ENCODE measurements around the gene PLCH2.

Gene PLCH2

DNA sequence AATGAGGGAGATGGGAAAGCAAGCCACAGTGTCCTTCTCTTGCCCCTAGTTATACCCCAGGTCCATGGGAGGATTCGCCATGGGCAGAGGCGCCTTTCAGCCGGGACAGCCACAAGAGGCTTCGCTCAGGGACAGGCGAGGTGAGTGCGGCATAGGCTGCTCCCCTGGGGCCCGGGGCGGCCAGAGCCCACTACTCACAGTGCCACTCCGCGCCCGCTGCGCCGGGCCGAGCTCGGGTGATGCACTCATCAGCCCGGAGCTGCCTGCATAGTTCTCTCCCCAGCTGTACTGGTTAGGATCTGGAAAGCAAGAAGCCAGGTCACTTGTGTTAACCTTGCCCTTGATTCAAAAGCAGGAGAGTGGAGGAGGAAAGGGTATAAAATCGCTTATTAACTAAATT lies 41.9 kb downstream of the PLCH2 start:
- no peak for DNase-seq

- DNase-seq, result no peak
Observed at GRCh38 chr1:2518528-2518927, 42.4 kb downstream of the PLCH2 start.

DNA sequence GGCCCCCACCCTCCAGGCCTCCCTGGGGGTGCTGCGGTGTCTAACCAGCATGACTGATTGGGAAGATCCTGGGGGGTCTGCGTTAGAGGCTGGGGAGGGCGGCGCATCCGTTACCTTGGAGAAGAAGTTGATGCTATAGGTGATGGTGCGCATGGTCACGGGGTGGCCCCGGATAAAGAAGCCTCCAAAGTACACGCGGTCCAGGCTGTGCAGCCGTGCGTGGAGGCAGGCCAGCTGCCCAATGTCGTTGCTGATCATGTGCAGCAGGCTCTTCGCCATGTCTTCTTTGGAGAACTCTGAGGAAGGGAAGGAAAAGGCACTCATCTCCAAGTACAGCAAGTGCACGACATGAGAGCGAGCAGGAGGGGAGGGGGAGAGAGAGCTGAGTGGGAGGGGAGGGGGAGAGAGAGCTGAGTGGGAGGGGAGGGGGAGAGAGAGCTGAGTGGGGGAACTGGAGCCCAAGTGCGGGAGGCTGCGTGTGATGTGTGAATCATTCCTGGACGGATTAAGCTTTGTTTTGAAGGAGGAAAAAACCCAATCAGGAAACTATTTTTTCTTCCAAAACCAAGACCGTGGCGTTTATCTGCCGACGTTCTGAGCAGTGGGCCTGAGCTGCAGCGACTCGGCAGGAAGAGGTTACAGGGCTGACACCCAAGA lies 43.1 kb downstream of the PLCH2 start:
- no peak for DNase-seq

GRCh38 chr1:2519729-2520128 lies 43.6 kb downstream of the PLCH2 start:
- DNase-seq, result no peak

GRCh38 chr1:2520206-2520605 lies 44.1 kb downstream of the PLCH2 start:
- no peak for DNase-seq

GRCh38 chr1:2520806-2521205 lies 44.7 kb downstream of the PLCH2 start:
- DNase-seq, result no peak

GRCh38 chr1:2522230-2522629 lies 46.1 kb downstream of the PLCH2 start:
- no peak for DNase-seq

- DNase-seq, result no peak
Observed at GRCh38 chr1:2523191-2523890, 47.3 kb downstream of the PLCH2 start.

- no peak for DNase-seq
Observed at GRCh38 chr1:2523891-2524609, 48.0 kb downstream of the PLCH2 start.

GRCh38 chr1:2525572-2525919 lies 49.5 kb downstream of the PLCH2 start:
- no peak for DNase-seq

DNA sequence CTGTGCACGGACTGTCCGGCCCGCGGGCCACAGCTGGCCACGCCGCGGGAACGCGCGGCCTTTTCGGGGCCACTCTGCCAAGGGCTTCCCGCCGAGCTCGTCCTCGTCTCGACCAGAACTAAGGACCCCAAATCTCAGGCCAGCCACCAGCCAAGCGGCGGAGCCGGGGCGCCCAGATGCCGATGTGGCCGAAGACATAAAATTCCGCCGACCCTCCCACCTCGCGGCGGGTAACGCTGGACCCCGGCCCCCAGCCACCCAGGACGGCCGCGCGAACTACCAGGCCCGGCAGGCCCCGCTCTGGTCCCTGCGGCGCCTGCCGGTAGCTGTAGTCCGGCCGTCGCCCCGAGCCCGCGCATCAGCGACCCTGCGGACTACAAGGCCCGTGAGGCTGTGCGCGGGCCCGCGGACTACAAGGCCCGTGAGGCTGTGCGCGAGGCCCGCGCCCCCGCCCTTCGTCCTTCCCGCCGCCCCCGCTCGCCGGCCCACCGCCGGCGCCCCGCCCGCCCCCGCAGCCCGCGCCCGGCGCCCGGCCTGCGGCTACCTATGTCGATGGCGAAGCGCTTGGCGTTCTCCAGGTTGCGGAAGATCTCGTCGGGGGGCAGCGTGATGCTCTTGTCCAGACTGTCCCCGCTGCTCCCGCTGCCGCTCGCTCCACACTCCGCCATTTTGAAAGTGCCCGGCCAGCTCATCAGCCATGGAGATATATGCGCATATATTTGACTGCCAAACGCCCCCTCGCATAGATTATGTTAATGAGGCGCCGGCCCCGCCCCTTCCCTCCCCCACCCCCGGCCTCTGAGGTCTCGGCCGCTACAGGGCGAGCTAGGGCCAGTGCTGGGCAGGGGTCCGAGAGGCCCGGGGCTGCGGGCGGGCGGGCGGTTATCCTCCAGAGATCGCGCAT lies 50.1 kb downstream of the PLCH2 start, which contains the start of gene PANK4:
Gene PANK4, minus strand, starts transcription at position 677 of the 904 bp plus-strand sequence. Its CDS starts 9 bp downstream, at position 668.
- peak; percentile 80 for DNase-seq

DNA sequence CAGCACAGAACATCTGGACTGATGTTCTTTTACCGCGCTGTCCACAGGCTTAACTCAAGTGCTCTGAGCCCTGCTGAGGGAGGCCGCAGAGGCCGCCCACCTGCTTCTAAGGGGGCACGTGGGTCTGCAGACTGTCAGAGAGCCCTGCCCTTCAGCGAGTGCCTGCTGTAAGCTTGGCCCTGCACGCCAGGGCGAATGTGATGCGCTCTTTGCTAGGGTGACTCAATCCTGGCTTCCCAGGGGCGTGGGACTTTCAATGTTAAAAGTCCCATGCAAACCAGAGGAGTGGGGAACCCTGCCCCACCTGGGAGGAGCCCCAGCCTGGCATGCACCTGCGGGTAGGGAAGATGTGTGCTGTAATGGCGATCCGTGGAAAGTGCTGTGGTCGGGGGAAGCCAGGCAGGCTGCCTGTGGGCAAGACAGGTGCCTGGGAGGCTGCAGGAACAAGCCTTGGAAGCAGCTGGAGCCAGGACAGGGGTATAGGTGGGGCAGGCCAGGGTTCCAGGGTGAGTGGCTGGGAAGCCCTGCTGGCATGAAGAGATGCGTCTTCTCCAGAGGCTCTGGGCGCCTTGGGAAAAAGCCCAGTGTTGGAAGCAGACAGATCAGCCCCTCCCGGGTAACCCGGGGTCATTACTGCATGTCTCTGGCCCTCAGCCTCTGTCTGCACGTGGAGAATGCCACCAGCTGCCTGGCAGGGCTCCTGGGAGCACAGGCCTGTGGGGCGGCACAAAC lies 50.9 kb downstream of the PLCH2 start:
- no peak for DNase-seq

DNA sequence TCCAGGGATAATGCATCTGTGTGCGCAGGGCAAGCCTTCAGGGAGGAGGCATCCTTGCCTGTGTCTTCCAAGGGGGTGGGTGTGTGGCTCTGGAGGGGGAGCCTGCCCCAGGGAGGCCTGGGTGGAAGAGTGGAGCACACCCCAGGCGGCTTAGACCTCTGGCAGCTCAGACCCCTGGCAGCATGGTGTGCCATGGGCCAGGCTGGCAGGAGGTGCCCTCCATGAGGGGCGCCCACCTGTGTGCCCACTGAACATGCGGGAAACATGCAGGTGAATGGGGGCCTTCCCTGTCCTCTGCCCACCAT lies 51.4 kb downstream of the PLCH2 start:
- DNase-seq, result no peak

DNA sequence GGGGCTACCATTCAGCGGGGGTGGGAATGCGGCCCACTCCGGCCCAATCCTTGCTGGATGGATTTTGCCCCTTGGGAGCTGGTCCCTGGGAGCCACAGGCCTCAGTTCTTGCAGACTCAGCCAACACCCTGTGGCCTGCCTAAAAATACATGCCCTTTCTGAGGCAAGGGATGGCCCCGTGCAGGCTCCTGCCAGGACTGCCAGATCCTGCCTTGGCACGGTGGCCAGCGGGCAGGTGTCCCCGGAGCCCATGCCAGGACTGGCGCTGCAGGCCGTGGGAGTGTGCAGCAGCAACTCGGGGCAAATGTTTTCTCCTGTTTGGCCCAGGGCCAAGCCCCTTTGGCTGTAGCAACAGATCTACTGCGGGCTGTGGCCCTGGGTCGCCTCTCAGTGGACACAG lies 51.9 kb downstream of the PLCH2 start:
- no peak for DNase-seq

GRCh38 chr1:2528611-2528965 lies 52.5 kb downstream of the PLCH2 start:
- no peak for DNase-seq

DNA sequence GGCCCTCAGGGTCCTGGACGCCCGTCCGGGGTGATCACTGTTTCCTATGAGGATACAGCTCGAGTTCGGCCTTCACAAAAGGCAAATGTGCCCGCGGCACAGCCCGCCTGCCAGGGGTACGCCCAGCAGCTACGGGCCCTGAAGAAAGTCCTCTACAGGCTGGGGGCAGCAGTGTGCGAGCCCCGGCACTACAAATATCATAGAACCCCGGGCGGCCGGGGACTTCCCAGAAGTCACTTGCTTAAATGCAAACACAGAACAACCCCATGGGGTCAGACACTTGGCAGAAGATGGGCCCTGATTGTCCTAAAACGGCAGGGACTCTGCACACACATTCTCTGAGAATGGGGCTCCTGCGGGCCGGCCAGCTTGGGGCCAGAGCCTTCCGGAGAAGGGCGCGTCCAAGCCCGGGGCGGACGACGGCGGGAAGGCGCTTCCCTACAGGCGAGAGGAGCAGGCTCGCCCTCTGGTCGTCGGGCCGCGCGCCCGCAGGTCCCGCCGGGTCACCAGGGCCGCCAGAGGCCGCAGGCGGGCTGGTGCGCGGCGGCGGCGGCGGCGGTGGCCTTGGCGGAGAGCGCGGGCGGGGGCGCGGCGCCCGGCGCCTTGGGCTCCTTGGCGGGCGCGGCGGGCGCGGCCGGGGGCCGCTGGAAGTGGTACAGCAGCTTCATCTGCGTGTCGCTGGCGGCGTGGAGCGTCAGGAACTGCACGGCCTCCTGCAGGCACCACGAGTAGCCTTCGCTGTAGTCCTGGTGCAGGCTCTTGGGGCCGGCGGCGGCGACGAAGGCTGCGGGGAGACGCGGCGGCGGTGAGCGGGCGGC lies 53.1 kb downstream of the PLCH2 start:
- no peak for DNase-seq

GRCh38 chr1:2529784-2530512 lies 53.9 kb downstream of the PLCH2 start, which contains the start of gene HES5:
TSS of gene HES5 (minus strand) at chr1:2530263. CDS start at chr1:2530164, 99 bp downstream.
- DNase-seq, result no peak

DNA sequence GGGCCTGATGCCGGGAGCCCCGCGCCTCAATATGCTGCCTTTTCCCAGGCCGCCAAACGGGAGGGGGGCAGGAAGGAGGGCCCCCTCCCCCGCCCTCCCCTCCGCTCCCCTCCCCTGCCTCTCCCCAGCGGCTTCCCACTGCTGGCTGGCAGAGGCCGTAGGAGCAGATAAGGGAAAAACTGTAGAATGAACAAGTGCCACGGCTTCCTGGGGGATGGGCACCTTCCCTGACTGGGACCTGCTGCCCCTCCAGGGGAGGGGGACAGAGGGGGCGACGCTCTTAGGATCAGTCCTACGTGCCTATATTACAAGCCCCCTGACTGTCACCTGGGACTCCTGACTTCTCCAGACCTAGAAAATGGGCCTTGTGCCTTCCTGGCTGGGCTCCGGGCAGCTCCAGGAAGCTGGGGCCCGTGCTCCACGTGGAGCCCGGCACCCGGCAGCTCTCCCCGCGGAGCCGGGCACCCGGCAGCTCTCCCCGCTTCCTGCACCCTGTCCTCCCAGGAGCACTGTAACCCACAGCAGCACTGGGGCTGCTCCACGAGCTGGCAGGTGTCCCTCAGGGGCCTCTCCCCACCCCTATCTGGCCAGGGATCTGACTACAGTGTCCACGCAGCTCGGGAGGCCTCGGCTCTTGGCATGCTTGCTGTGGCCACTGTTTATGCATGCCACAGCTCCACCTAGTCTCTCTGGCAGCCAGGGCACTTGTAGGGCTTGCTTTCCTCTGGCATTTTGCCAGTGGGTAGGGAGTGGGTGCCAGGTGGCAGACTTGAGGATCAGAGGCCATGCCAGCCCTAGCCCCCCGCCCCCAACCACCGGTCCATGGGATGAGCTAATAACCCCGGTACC lies 54.6 kb downstream of the PLCH2 start:
- DNase-seq, result no peak

DNA sequence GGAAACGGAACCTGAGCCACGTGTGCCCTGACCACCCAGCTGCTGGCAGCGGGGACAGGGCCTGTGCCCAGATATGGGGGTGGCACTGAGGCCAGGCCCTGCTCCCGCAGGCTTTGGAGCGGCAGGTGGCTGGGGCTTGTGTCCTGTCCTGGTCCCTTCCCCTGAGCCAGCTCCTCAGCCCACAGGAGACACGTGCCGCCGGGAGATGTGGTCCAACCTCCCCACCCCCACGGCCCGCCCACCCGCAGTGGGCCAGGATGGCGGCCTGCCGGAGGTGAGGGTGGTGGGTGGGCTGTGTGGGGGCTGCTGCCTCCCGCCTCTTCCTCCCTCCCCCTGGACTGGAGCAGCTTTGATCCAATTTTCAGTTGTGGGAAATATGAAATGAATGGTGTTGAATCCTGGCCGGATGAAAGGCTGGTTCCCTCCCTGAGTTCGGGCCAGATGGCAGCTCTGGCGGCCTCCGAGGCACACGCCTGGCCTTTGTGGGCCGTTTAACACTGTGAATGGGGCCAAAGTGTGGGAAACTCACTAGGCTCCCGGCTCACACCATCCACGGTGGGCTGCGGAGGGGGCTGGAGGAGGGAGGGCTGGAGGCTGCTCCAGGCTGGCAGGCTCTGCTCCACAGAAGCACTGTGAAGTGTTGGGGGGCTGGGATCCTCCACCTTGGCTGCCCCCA lies 56.5 kb downstream of the PLCH2 start:
- DNase-seq, result no peak
